Frontal cortex (tissue), 4 donors: ENCODE measurements around the gene FIBCD1. TPM values are rescaled to one million over a fixed set of nuclear protein-coding genes. Genes with fewer than 3 reads are reported as not detected.
A peak's percentile ranks its signal among the peaks of the same experiment; 100 is the strongest.
"Not testable (repeated sequence)": the region's sequence is repeated elsewhere in the genome, so short reads cannot be mapped to it uniquely, and the experiment has no call there.

Experiments
- DNase-seq, 2 donors: peaks; one replicate each; pipeline ENCODE4 v3.0.0; 2012; ENCODE audit warnings: low spot score in 2 of 2
- FAIRE-seq: peaks from 2 replicates; lab custom pipeline; 2012; peaks lifted over from hg19 to GRCh38; lab: Jason Lieb, UNC
- total RNA-seq: library from RNA; depleted of rRNA; stranded (reverse); fragments of >200 nt; gene quantifications from one replicate; pipeline ENCODE4 v1.2.3, GENCODE V29; 2014
- donor health status: control.
- donor health status: control.
- donor health status: control.

The FIBCD1 gene
- total RNA-seq, 1 donor from 2014 or later, result 0.82 TPM

- DNase-seq (no peak), FAIRE-seq (no peak)
Observed at GRCh38 chr9:130956636-130957450, 17.8 kb upstream of the FIBCD1 start.

DNA sequence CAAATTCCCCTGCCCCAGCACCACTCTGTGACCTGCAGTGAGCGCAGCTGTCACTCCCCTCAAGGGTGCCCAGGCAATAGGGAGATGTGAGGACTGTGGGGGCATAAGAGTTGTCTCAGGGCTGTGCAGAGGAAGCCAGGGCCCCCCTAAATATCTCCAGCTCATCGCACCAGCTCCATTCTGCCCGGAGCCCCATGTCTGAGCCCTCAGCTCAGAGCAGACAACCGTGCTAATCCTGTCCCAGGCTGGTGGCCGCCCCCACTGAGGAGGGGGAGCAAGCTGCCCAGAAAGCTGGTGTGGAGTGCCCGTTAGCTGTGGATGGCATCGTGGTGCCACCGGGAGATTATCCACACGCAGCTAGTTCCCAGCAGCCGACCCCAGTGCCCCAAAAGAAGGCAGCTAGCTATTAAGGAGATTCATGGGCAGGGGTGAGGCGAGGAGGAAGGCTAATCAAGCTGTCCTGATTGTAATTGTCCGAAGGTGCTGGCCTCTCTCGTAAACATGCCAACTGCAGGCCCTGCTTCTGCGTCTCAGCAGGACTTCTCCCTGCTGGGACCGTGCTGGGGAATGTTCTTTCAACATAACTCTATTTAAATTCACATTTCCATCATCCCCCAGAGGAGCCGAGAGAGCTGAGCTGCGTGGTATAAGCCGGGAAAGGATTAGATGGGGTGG lies 17.0 kb upstream of the FIBCD1 start:
- DNase-seq (no peak), FAIRE-seq (no peak)

DNA sequence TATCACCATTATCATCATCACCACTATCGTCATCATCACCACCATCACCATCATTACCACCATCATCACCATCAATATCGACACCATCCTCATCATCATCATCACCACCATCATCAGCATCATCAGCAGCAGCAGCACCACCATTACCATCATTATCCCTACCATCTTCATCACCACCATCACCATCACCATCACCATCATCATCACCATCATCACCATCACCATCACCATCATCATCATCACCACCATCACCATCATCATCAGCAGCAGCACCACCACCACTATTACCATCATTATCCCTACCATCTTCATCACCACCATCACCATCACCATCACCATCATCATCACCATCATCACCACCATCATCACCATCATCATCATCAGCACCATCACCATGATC lies 15.9 kb upstream of the FIBCD1 start:
- not testable (repeated sequence) for FAIRE-seq, DNase-seq

DNA sequence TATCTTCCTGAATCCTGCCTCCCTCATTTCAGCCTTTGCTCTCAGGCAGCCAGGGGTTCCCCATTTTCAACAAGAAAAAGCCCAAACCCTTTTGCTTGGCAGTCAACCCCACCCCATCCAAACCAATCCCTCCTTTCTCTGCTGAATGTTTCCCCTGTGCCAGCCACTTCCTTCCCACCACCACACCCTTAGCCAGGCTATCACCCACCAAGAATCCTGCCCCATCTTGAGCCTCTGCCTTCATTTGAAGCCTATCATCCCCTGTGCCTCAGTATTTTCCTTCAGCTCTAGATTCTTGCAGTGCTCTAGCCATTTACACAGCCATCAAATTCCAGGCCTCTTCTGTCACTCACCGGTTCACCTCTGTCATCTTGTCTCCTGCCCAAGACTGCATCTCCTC lies 15.3 kb upstream of the FIBCD1 start:
- no peak for DNase-seq

GRCh38 chr9:130952065-130952762 lies 13.2 kb upstream of the FIBCD1 start:
- no peak for DNase-seq
- FAIRE-seq, result no peak

More for the DNA sequence above, 15.3 kb upstream of the FIBCD1 start:
- no peak for FAIRE-seq

DNA sequence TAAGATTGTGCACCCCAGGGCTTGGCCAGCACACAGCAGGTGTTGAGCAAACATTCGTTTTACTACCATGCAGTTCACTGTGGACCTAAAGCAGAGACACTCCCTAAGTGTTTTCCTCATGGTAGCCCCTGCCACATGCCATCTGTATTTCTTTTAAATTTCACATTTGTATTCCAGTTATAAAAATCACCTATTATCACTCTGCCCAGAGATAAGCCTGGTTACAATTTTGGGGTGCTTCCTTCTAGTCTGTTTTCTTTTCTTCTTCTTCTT lies 10.9 kb upstream of the FIBCD1 start:
- DNase-seq (no peak), FAIRE-seq (no peak)

DNA sequence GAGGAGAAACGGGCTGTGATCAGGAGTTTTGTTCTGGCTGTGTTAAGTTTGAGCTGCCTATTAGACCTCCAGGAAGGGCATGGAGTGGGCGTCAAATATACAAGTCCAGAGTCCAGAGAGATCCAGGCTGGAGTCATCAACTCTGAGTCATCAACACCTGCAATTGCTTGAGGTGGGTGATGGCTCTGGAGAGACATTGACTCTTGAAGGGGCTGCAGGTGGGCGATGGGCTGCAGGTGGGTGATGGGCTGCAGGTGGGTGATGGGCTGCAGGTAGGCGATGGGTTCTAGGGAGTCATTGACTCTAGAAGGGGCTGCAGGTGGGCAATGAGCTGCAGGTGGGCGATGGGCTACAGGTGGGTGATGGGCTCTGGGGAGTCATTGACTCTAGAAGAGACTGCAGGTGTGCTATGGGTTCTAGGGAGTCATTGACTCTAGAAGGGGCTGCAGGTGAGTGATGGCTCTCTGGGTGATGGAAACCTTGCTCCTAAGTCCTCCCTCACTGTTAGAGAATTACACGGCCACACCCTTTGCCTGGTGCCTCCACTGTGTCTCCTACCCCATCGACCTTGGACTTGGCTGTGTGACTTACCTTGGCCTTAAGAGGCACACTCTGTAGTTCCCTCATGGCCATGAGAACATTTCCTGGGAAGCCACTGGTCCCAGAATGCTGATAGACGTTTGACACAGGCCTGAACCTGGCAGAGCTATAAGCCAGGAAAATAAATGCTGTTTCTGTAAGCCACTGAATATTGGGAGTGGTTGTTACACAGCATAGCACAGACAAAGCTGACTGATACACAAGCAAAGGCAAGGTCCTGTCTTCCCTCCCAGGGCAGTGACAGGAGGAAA lies 10.4 kb upstream of the FIBCD1 start:
- FAIRE-seq, result no peak
- no peak for DNase-seq

- FAIRE-seq (no peak), DNase-seq (no peak)
Observed at GRCh38 chr9:130948266-130948665, 9.2 kb upstream of the FIBCD1 start.

DNA sequence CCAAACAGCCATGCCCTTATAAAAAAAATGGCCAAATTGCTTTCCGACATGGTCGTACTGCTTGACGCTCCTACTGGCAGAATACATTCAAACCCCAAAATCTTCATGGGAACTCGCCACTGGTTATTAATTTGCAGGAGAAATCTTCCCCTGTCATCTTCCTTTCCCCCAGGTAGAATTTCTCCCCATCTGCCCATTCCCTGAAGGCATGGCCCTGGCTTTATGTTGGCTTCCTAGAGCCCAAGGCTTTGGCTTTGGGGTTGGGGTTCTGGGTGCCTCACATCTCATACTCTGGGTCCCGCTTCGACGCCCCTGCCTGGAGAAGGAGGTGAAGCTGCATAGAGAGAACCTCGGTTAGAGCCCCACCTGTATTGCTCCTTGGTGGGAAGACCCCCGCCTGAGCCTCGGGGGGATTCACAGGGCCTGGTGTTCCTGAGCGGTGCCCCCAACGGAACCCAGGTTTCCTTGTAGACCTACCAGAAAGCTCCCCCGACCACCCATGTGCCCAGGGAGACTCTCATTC lies 8.6 kb upstream of the FIBCD1 start:
- FAIRE-seq, result no peak

DNA sequence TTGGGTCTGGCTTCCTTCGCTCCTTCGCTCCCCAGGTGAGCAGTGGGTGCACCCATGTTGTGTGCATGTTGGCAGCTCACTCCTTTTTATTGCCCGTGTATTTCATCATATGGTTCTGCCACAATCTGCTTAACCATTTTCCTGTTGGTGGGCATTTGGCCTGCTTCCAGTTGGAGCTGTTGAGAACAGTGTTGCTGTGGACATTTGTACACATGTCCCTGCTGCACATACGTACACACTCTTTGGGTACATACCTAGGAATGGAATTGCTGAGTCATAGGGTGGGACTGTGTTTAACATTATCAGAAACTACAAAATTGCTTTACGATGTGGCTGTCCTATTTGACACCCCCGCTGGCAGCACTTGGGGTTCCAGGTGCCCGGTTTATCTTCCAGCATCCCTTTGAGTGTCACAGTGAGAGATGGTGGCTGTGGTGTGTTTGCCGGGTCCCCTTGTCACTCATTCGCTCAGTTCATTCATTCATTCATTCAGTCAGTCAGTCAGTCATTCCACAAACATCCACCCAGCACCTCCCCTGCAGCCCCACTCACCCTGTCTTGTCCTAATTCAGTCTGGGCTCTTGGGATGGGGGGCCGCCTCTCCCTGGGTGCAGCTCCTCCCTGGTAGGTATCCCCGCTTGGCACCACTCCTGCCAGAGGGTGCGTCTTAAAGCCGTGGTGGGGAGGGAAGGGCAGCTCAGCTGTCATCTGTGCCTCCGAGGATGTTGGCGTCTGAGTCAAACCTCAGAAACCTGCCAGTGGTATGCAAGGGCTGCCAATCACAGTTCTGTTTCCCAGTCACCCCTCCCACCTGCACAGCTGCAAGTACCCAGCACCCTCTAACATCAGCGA lies 7.9 kb upstream of the FIBCD1 start:
- no peak for DNase-seq
- no peak for FAIRE-seq

More for the DNA sequence above, 8.6 kb upstream of the FIBCD1 start:
- DNase-seq, result no peak

DNA sequence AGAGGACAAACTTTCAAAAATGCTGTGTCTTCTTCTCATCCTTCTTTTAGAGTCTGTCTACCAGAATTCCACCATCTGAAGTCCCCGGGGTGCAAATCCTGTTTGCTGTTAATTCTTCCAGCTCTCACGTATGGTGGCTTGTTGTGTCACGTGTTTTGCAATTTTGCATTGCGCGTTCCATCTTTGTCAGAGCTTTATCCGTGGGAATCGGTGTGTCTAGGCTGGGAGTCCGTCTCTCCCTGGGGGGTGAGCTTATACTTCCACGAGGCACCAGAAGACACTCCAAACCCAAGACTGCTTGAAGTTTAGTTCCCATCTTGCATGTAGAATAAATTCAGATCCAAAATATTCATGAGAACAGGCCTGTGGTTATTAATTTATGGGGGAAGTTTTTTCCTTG lies 6.1 kb upstream of the FIBCD1 start:
- no peak for FAIRE-seq
- DNase-seq, result no peak

GRCh38 chr9:130944510-130945058 lies 5.5 kb upstream of the FIBCD1 start:
- FAIRE-seq (no peak), DNase-seq (no peak)

DNA sequence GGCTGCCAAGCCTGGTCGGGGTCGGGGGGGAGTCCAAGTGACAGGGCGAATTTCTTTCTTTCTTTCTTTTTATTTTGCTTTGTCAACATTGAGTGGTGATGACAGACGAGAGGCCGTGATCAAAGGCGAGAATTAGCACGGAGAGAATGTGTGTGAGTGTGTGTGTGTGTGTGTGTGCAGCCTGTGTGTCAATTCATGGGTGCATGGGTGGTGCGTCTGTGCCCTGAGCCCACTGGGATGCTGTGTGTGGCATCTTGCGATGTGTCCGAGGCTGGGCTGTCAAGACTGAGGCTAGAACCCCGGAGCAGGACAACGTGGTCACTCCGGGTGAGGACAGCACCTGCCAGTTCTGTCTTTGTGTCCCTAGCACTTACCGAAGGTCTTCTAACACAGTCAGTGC lies 4.7 kb upstream of the FIBCD1 start:
- FAIRE-seq, result no peak
- DNase-seq, result no peak

DNA sequence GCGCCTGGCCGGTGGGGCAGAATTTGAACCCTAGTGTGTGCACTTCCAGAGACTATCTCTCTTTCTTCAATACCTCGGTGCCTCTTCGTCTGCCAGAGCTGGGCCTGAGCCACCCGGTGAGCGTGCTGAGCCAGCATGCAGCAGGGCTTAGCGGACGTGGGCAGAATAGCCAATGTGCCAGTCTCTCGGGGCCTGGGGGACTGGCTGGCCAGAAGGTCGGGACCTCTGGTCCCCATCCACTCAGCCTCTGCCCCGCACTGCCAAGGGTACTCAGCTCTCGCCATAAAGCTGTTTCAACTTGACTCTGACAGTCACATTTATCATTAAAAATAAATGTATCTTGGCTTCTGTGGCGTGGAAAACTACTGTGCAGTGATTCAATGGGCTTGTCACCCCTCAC lies 4.2 kb upstream of the FIBCD1 start:
- FAIRE-seq (no peak), DNase-seq (no peak)

DNA sequence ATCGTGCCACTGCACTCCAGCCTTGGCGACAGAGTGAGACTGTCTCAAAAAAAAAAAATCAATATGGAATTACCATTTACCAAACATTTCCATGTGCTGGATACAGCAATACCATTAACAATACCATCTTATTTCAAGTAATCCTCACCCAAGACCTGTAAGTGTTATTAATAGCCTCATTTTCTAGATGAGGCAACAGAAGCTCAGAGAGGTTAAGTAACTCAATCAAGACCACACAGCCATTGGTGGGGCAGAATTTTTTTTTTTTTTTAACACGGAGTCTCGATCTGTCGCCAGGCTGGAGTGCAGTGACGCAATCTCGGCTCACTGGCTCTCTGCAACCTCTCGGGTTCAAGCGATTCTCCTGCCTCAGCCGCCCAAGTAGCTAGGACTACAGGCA lies 3.6 kb upstream of the FIBCD1 start:
- FAIRE-seq, result no peak
- no peak for DNase-seq

- FAIRE-seq, result no peak
- DNase-seq, result no peak
Observed at GRCh38 chr9:130942084-130942483, 3.0 kb upstream of the FIBCD1 start.

DNA sequence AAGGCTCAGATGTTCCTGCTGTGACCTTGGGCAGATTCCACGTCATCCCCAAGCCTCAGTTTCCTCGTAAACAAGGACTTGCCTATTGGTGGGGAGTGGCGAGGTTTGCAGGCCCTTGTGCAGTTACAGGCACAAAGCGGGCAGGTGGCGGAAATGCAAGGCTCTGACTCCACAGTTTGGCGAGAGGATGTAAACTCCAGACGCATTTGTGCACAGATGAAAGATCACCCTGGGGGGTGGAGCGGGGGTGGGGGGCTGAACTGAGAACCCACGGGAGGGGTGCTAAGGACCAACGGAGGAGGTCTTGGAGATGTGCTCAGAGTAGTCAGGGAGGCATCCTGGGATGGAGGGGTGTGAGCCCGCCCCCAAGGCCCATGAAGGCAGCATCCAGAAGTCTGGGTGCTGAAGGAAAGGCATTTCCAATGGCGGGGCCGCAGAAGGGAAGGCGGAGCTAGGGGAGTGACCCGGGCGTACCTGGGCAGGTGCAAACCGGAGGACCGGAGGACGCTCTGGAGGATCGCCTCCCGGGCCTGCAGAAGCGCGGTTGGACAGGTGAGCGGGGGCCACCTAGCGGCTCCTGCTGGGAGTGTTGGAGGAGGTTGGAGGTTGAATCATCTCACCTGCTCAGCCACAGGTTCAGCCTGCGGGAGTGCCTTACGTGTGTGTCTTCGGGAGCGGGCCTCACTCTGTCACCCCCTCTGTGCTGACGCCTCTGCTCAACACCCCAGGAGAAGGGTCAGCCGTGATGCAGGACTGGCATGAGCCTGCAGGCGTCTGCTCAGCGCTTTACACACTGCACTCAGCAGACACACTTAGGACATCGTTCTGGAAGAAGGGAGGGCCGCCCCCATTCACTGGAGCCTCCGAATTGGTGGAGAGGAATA lies 1.9 kb upstream of the FIBCD1 start:
- DNase-seq (peak; percentile 78 to 86), FAIRE-seq (no peak)

- no peak for DNase-seq
- no peak for FAIRE-seq
Observed at GRCh38 chr9:130940027-130940549, 1.0 kb upstream of the FIBCD1 start.
